Kidney (tissue), 14 donors: ENCODE results near the gene PFN4. TPM values are rescaled to one million over a fixed set of nuclear protein-coding genes. Genes with fewer than 3 reads are reported as not detected.
"Not testable (repeated sequence)": the region's sequence is repeated elsewhere in the genome, so short reads cannot be mapped to it uniquely, and the experiment has no call there.

Experiments used
- DNase-seq, 5 donors: peaks; one replicate each; pipeline ENCODE4 v3.0.0-alpha.2; 2013 to 2020
- FAIRE-seq: peaks from 2 replicates; lab custom pipeline; 2012; peaks lifted over from hg19 to GRCh38; lab: Jason Lieb, UNC
- H3K27ac ChIP-seq, 2 donors: one replicate each; pipeline ENCODE4 v1.7.0; 2013; ENCODE audit warnings: low read depth in 2 of 2, low read length in 2 of 2, inconsistent platforms in 1 of 2
- H3K27me3 ChIP-seq: one replicate; pipeline ENCODE4 v1.7.1; 2013; ENCODE audit warnings: low read length, inconsistent platforms; ENCODE audit not compliant: control insufficient read depth, insufficient read depth
- H3K36me3 ChIP-seq, 3 donors: one replicate each; pipeline versions ENCODE4 v1.7.0 to v1.7.1; 2013; ENCODE audit warnings: low read length in 3 of 3, control low read depth in 1 of 3, inconsistent platforms in 1 of 3; ENCODE audit not compliant: insufficient read depth in 3 of 3, control insufficient read depth in 2 of 3
- H3K4me1 ChIP-seq, 3 donors: one replicate each; pipeline versions ENCODE4 v1.7.0 to v1.7.1; 2013; ENCODE audit warnings: low read length in 3 of 3, inconsistent platforms in 1 of 3, low read depth in 1 of 3; ENCODE audit not compliant: control insufficient read depth in 2 of 3, insufficient read depth in 2 of 3
- H3K4me3 ChIP-seq, 3 donors: one replicate each; pipeline versions ENCODE4 v1.7.0 to v1.8.1; 2013; ENCODE audit warnings: low read length in 3 of 3, control low read depth in 1 of 3, inconsistent platforms in 1 of 3
- H3K9ac ChIP-seq, 3 donors: one replicate each; pipeline versions ENCODE4 v1.7.0 to v1.7.1; 2013; ENCODE audit warnings: low read length in 3 of 3, control low read depth in 1 of 3, inconsistent platforms in 1 of 3
- H3K9me3 ChIP-seq, 3 donors: one replicate each; pipeline versions ENCODE4 v1.7.0 to v1.7.1; 2013; ENCODE audit warnings: low read length in 3 of 3, control low read depth in 1 of 3, inconsistent platforms in 1 of 3; ENCODE audit not compliant: control insufficient read depth in 2 of 3, insufficient read depth in 1 of 3
- CTCF ChIP-seq: IDR thresholded peaks from 3 replicates; pipeline ENCODE4 v1.5.1; 2012; ENCODE audit warnings: mild to moderate bottlenecking, moderate library complexity, borderline replicate concordance; ENCODE audit not compliant: insufficient read depth; ENCODE audit errors: extremely low read depth
- intact Hi-C: fragments of 100-400 bp; cut with DNase I; formaldehyde crosslinking; loops from one replicate; pipeline ENCODE4 v1.11.1; 2022
- polyA plus RNA-seq: library from polyadenylated mRNA; stranded (reverse); fragments of 350-450 nt; fragmentation: Illumina TruSeq; extraction: RNeasy Lipid Tissue Mini Kit (QIAGEN cat#74804); gene quantifications from one replicate; pipeline ENCODE4 v1.2.3, GENCODE V29; 2014; ENCODE audit warnings: low read depth, low replicate concordance; ENCODE audit not compliant: insufficient read depth
- total RNA-seq: library from RNA; stranded (reverse); fragmentation: NEBNext Ultra II Directional; extraction: Animal tissue kit (Norgen Biotek cat#: 25700); gene quantifications from one replicate; pipeline ENCODE4 v1.2.1, GENCODE V29; 2021
- donor health status: control.
- donor health status: control.
- donor health status: control.
- donor health status: control.
- donor health status: control.
- donor health status: DM: yes; HTN: yes; CAD: no.
- donor health status: Normal renal cell carcinoma (clear cell type).

The PFN4 gene
- total and polyA plus RNA-seq, 2 donors from 2014 or later = 0.79 to 2.1 TPM

GRCh38 chr2:24104110-24104650 is 19.0 kb downstream of the PFN4 start:
- no peaks in the 10 kb centered on the region for H3K27me3 ChIP-seq
- peak in 1 of 5 donors; percentile 56 for DNase-seq
- H3K27ac ChIP-seq = no peak overlapping the region
- intact Hi-C loops = no loop called here
- H3K36me3 ChIP-seq = no peaks in the 10 kb centered on the region
- no peak overlapping the region for H3K4me3 ChIP-seq
- H3K9me3 ChIP-seq = no peaks in the 10 kb centered on the region
- H3K4me1 ChIP-seq = no peaks in the 10 kb centered on the region
- TF ChIP-seq CTCF = no peak
- H3K9ac ChIP-seq = no peak overlapping the region
- FAIRE-seq = no peak

- no peaks in the 10 kb centered on the region for H3K9me3 ChIP-seq
- no peak overlapping the region for H3K9ac ChIP-seq
- H3K36me3 ChIP-seq = no peaks in the 10 kb centered on the region
- intact Hi-C loops = no loop called here
- no peak overlapping the region for H3K4me3 ChIP-seq
- no peak for DNase-seq
- H3K4me1 ChIP-seq = no peaks in the 10 kb centered on the region
- no peak for TF ChIP-seq CTCF
- no peaks in the 10 kb centered on the region for H3K27me3 ChIP-seq
- no peak overlapping the region for H3K27ac ChIP-seq
- no peak for FAIRE-seq
Measured at GRCh38 chr2:24102677-24103076, 20.5 kb downstream of the PFN4 start.

- no peak for FAIRE-seq
Measured at GRCh38 chr2:24101992-24102391, 21.1 kb downstream of the PFN4 start.

GRCh38 chr2:24100732-24101131 is 22.4 kb downstream of the PFN4 start:
- H3K9me3 ChIP-seq, DNase-seq, H3K27ac ChIP-seq, FAIRE-seq, intact Hi-C loops, H3K4me3 ChIP-seq, H3K9ac ChIP-seq, H3K27me3 ChIP-seq, H3K4me1 ChIP-seq, H3K36me3 ChIP-seq: not testable (repeated sequence)

More at GRCh38 chr2:24101992-24102391, 21.1 kb downstream of the PFN4 start:
- Histone ChIP-seq H3K4me3 (no peak overlapping the region), H3K27me3 (no peaks in the 10 kb centered on the region), H3K9me3 (no peaks in the 10 kb centered on the region), H3K36me3 (no peaks in the 10 kb centered on the region), H3K4me1 (no peaks in the 10 kb centered on the region), H3K9ac (no peak overlapping the region), H3K27ac (no peak overlapping the region)
- intact Hi-C loops = no loop called here
- no peak for TF ChIP-seq CTCF
- DNase-seq = no peak

- H3K9me3 ChIP-seq, H3K9ac ChIP-seq, H3K27me3 ChIP-seq, H3K27ac ChIP-seq, FAIRE-seq, H3K36me3 ChIP-seq, H3K4me3 ChIP-seq, intact Hi-C loops, H3K4me1 ChIP-seq: not testable (repeated sequence)
- peak in 1 of 5 donors; percentile 41 for DNase-seq
Measured at GRCh38 chr2:24095171-24095677, 27.9 kb downstream of the PFN4 start.

- H3K27ac ChIP-seq, intact Hi-C loops, DNase-seq, H3K9me3 ChIP-seq, H3K4me3 ChIP-seq, FAIRE-seq, H3K36me3 ChIP-seq, H3K27me3 ChIP-seq, H3K4me1 ChIP-seq, H3K9ac ChIP-seq: not testable (repeated sequence)
Measured at GRCh38 chr2:24093270-24093669, 29.9 kb downstream of the PFN4 start.
